GM18951 (cell line): ENCODE measurements around the gene SP6.
A peak's percentile ranks its signal among the peaks of the same experiment; 100 is the strongest.

Experiments used
- POLR2A ChIP-seq: IDR thresholded peaks from 4 replicates; pipeline ENCODE4 v1.6.1; 2011; ENCODE audit warnings: mild to moderate bottlenecking; ENCODE audit not compliant: insufficient read length, insufficient read depth; ENCODE audit errors: extremely low read depth
- in situ Hi-C: fragments of 300-500 bp; cut with MboI; formaldehyde crosslinking; loops from one replicate; pipeline ENCODE4 v1.12.0; 2022; ENCODE audit warnings: low sequenced_read_pairs, mixed read lengths, inconsistent platforms; ENCODE audit not compliant: unreplicated experiment

The SP6 gene

GRCh38 chr17:47841488-47842291 is 9.3 kb downstream of the SP6 start:
- in situ Hi-C loops, result loop anchor here (5.0 kb wide), 1 partner anchor 51 kb away; no protein-coding TSS in a partner anchor
- no peak for TF ChIP-seq POLR2A

DNA sequence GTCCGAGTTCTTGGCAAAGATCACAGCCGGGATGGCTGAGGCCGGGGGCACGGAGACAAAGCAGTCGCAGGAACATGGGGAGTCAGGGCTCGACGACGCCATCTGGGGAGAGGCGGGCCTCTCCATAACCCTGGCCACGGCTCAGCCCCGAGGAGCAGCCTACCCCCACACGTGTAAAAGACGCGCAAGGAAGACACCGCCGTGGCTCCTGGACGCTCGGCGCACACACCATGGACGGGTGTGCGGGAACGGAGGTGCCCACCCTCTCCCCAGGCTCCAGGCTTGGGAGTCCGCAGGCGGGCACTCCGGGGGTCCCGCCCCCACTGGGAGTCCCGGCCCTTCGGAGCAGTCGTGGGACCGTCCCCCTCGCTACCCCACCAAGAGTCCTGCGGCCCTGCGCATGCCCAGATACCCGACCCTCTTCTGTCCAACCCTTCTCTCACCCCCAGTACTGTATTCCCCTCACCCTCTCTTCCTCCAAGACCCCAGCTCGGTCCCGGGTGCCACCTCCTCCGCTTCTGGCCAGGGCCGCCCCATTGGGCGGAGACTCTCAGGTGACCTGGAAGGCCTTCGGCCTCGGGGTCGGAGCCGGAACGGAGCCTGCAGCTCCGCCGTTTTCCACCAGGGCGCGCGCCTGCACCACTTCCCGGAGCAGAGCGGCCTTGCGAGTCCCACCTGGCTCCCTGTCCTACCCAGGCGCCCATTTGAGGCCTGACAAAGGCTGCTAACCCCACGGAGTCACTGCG is 10.0 kb downstream of the SP6 start, which contains the start of gene SCRN2:
Gene SCRN2 (minus strand): TSS at position 532 of the 746 bp plus-strand sequence. CDS start 430 bp downstream, at position 102.
- in situ Hi-C loops, result loop anchor here (5.0 kb wide), 1 partner anchor 51 kb away; no protein-coding TSS in a partner anchor
- peak; percentile 56 for TF ChIP-seq POLR2A

GRCh38 chr17:47840001-47840741 is 10.8 kb downstream of the SP6 start:
- no peak for TF ChIP-seq POLR2A
- in situ Hi-C loops, result loop anchor here (5.0 kb wide), 1 partner anchor 52 kb away; no protein-coding TSS in a partner anchor

GRCh38 chr17:47839071-47839470 is 11.9 kb downstream of the SP6 start:
- in situ Hi-C loops, result no loop called here

GRCh38 chr17:47838636-47839035 is 12.3 kb downstream of the SP6 start:
- TF ChIP-seq POLR2A, result no peak
- in situ Hi-C loops, result no loop called here

More at GRCh38 chr17:47839071-47839470, 11.9 kb downstream of the SP6 start:
- no peak for TF ChIP-seq POLR2A

- in situ Hi-C loops, result no loop called here
- TF ChIP-seq POLR2A, result no peak
Measured at GRCh38 chr17:47837401-47838039, 13.4 kb downstream of the SP6 start.

GRCh38 chr17:47836601-47837000 is 14.4 kb downstream of the SP6 start:
- no peak for TF ChIP-seq POLR2A
- in situ Hi-C loops, result no loop called here

DNA sequence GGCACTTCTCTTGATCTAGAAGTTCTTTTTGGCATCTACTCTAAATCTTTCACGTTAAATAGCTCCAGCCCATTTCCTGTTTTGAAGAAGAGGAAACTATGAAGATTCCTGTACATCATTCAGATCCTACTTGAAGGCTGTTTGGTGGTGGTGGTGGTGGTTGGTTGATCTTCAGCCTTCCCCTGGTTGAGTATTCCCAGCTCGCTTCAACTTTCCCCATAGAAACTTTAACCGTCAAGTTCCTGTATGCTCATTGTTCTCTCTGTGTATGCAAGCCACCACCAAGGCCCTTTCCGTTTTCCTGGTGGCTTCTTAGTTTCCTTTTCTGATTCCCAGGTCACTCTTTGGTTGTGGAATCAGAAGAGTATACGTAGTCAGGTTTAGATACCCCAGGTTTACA is 16.2 kb downstream of the SP6 start:
- in situ Hi-C loops, result no loop called here
- no peak for TF ChIP-seq POLR2A

DNA sequence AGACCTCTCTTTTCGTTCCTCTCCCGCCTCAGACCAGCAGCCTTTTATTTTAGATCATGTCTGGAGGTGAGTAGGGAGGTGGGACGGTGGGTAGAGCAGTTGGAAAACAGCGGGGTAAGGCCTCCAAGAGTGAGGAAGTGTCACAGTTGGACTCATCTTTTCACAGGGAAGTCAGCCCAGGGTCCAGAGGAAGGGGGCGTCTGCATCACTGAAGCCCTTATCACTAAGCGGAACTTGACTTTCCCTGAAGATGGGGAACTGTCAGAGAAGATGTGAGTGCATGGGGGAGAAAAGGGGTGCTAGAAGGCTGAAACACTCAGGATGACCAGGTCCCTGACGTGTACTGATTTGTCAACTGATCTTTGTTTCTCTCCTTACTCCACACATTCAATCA is 19.0 kb downstream of the SP6 start:
- in situ Hi-C loops, result no loop called here
- TF ChIP-seq POLR2A, result no peak

- in situ Hi-C loops, result no loop called here
- peak; percentile 98 for TF ChIP-seq POLR2A
Measured at GRCh38 chr17:47831003-47831933, 19.7 kb downstream of the SP6 start, which contains the start of the genes LRRC46 and MRPL10. TSS of gene LRRC46 (plus strand) at chr17:47831670. CDS start at chr17:47831990, 320 bp downstream. TSS of gene MRPL10 (minus strand) at chr17:47831541. CDS start at chr17:47831511, 30 bp downstream.

- TF ChIP-seq POLR2A, result no peak
- in situ Hi-C loops, result no loop called here
Measured at GRCh38 chr17:47830396-47831002, 20.5 kb downstream of the SP6 start.

GRCh38 chr17:47829870-47830269 is 21.1 kb downstream of the SP6 start:
- no peak for TF ChIP-seq POLR2A

More at GRCh38 chr17:47829870-47830269, 21.1 kb downstream of the SP6 start:
- in situ Hi-C loops, result no loop called here
